GM23338 (cell line): ENCODE results near the gene SLC66A3. TPM values are rescaled to one million over a fixed set of nuclear protein-coding genes. Genes with fewer than 3 reads are reported as not detected.

Experiments used
- ATAC-seq: fragments of 200-7000 bp; cut with Tn5 transposase; 3 replicates; pipeline ENCODE4 v1.9.1; 2020
- DNase-seq: peaks from one replicate; pipeline ENCODE4 v3.0.0-alpha.2; 2015; ENCODE audit warnings: low spot score
- H2AFZ ChIP-seq: fragments of 200-600 bp; sonication (generic); 2 replicates; pipeline ENCODE4 v1.8.0; 2016; ENCODE audit warnings: antibody characterized with exemption, mild to moderate bottlenecking, moderate library complexity
- H3F3A ChIP-seq: fragments of 200-600 bp; sonication (generic); replicated peaks from 2 replicates; pipeline ENCODE4 v1.8.0; 2017; ENCODE audit warnings: antibody characterized with exemption, mixed run types, low read depth
- H3K27ac ChIP-seq: fragments of 200-600 bp; sonication (generic); 2 replicates; pipeline ENCODE4 v1.6.1; 2016; ENCODE audit warnings: low read depth
- H3K27me3 ChIP-seq: fragments of 200-600 bp; sonication (generic); 2 replicates; pipeline ENCODE4 v1.8.0; 2016; ENCODE audit warnings: mild to moderate bottlenecking, mixed run types, moderate library complexity; ENCODE audit not compliant: insufficient read depth
- H3K36me3 ChIP-seq: fragments of 200-600 bp; sonication (generic); 2 replicates; pipeline ENCODE4 v1.8.0; 2016; ENCODE audit warnings: mild to moderate bottlenecking; ENCODE audit not compliant: insufficient read depth
- H3K4me1 ChIP-seq: fragments of 200-600 bp; sonication (generic); 2 replicates; pipeline ENCODE4 v1.8.0; 2016; ENCODE audit warnings: mild to moderate bottlenecking, moderate library complexity; ENCODE audit not compliant: insufficient read depth
- H3K4me2 ChIP-seq: fragments of 200-600 bp; sonication (generic); 2 replicates; pipeline ENCODE4 v1.7.1; 2017; ENCODE audit warnings: mixed run types
- H3K4me3 ChIP-seq: fragments of 200-600 bp; sonication (generic); 2 replicates; pipeline ENCODE4 v1.6.1; 2016; ENCODE audit warnings: mixed run types
- H3K79me2 ChIP-seq: fragments of 200-600 bp; sonication (generic); replicated peaks from 2 replicates; pipeline ENCODE4 v1.8.0; 2017; ENCODE audit warnings: mild to moderate bottlenecking; ENCODE audit not compliant: insufficient read depth
- H3K9me2 ChIP-seq: fragments of 200-600 bp; sonication (generic); 2 replicates; pipeline ENCODE4 v1.8.0; 2017; ENCODE audit not compliant: insufficient read depth
- H4K20me1 ChIP-seq: fragments of 200-600 bp; sonication (generic); replicated peaks from 2 replicates; pipeline ENCODE4 v1.8.0; 2017; ENCODE audit warnings: mild to moderate bottlenecking; ENCODE audit not compliant: insufficient read depth
- H3K27ac Mint-ChIP-seq: 2 replicates; pipeline ENCODE4 v1.8.0; 2020; ENCODE audit warnings: inconsistent platforms, mild to moderate bottlenecking, moderate library complexity, mixed read lengths
- H3K27me3 Mint-ChIP-seq: 3 replicates; pipeline ENCODE4 v1.8.0; 2022; ENCODE audit warnings: low read depth, mild to moderate bottlenecking, moderate library complexity, mixed read lengths, inconsistent platforms; ENCODE audit not compliant: insufficient read depth, poor library complexity
- H3K36me3 Mint-ChIP-seq: 3 replicates; pipeline ENCODE4 v1.8.0; 2021; ENCODE audit warnings: low read depth, mild to moderate bottlenecking, inconsistent platforms, moderate library complexity, mixed read lengths
- H3K4me1 Mint-ChIP-seq: 3 replicates; pipeline ENCODE4 v1.8.0; 2020; ENCODE audit warnings: mild to moderate bottlenecking, inconsistent platforms, mixed read lengths
- H3K4me3 Mint-ChIP-seq: 3 replicates; pipeline ENCODE4 v1.8.0; 2021; ENCODE audit warnings: moderate library complexity, mild to moderate bottlenecking, inconsistent platforms, mixed read lengths
- H3K9me3 Mint-ChIP-seq: 3 replicates; pipeline ENCODE4 v1.8.0; 2020; ENCODE audit warnings: moderate library complexity, mild to moderate bottlenecking, inconsistent platforms, mixed read lengths
- CREB1 ChIP-seq: fragments of 250-450 bp; sonication (Bioruptor Pico); IDR thresholded peaks from 2 replicates; pipeline ENCODE4 v1.5.0; 2020; ENCODE audit warnings: low read depth, mild to moderate bottlenecking, moderate library complexity
- CTCF ChIP-seq, 2 experiments: fragments of 200-600 bp in 1 of 2; sonication (generic) in 1 of 2; conservative IDR thresholded peaks; 2 replicates each; pipeline versions ENCODE4 v1.5.1 to v1.6.1; 2016 to 2017; ENCODE audit warnings: antibody characterized with exemption in 2 of 2, low read depth in 2 of 2, mild to moderate bottlenecking in 2 of 2, moderate library complexity in 1 of 2
- ETS1 ChIP-seq: IDR thresholded peaks from 2 replicates; pipeline ENCODE4 v1.6.1; 2016; ENCODE audit warnings: antibody characterized with exemption
- EZH2 ChIP-seq: fragments of 200-600 bp; sonication (generic); IDR thresholded peaks from one replicate; pipeline ENCODE4 v1.8.0; 2017; ENCODE audit warnings: antibody characterized with exemption, mild to moderate bottlenecking, low read depth; ENCODE audit not compliant: unreplicated experiment
- EZH2phosphoT487 ChIP-seq: fragments of 200-600 bp; sonication (generic); IDR thresholded peaks from one replicate; pipeline ENCODE4 v1.8.1; 2018; ENCODE audit warnings: antibody characterized with exemption; ENCODE audit not compliant: unreplicated experiment
- JUNB ChIP-seq: IDR thresholded peaks from one replicate; pipeline ENCODE4 v1.6.1; 2016; ENCODE audit warnings: antibody characterized with exemption; ENCODE audit not compliant: unreplicated experiment
- NANOG ChIP-seq: IDR thresholded peaks from 2 replicates; pipeline ENCODE4 v1.6.1; 2016; ENCODE audit warnings: antibody characterized with exemption, borderline replicate concordance
- POLR2AphosphoS5 ChIP-seq: IDR thresholded peaks from 2 replicates; pipeline ENCODE4 v1.6.1; 2016; ENCODE audit warnings: antibody characterized with exemption, low read depth
- REST ChIP-seq: IDR thresholded peaks from one replicate; pipeline ENCODE4 v1.6.1; 2018; ENCODE audit warnings: antibody characterized with exemption; ENCODE audit not compliant: unreplicated experiment
- STAT1 ChIP-seq: IDR thresholded peaks from one replicate; pipeline ENCODE4 v1.6.1; 2016; ENCODE audit warnings: antibody characterized with exemption; ENCODE audit not compliant: unreplicated experiment
- ZNF114 ChIP-seq: fragments of 250-450 bp; sonication (Bioruptor Pico); IDR thresholded peaks from 2 replicates; pipeline ENCODE4 v1.5.0; 2020; ENCODE audit warnings: mild to moderate bottlenecking, moderate library complexity
- ZNF331 ChIP-seq: fragments of 250-450 bp; sonication (Bioruptor Pico); IDR thresholded peaks from 2 replicates; pipeline ENCODE4 v1.5.0; 2020; ENCODE audit warnings: low read depth, mild to moderate bottlenecking, moderate library complexity
- ZNF462 ChIP-seq: fragments of 250-450 bp; sonication (Bioruptor Pico); IDR thresholded peaks from 2 replicates; pipeline ENCODE4 v1.5.0; 2020; ENCODE audit warnings: mild to moderate bottlenecking, moderate library complexity
- polyA plus RNA-seq: library from polyadenylated mRNA; unstranded; fragments of >200 nt; fragmentation: Nextera tagmentation; extraction: Ambion mirVana; gene quantifications from 2 replicates; pipeline ENCODE4 v1.2.1, GENCODE V29; 2016
- total RNA-seq: library from RNA; depleted of rRNA; stranded (reverse); fragments of >200 nt; shearing (Covaris generic); gene quantifications from 2 replicates; pipeline ENCODE4 v1.2.3, GENCODE V29; 2014

SLC66A3 gene
- total and polyA plus RNA-seq, 2 experiments from 2014 or later: 13.7 to 18.4 TPM

- Histone ChIP-seq H2AFZ (0 out of 2 replicates have a peak overlapping the region, but pooled peaks have one; percentile 23), H3K4me3 (no peak overlapping the region), H3F3A (no peaks in the 10 kb centered on the region), H3K36me3 (no peaks in the 10 kb centered on the region), H3K4me1 (no peaks in the 10 kb centered on the region; the same call in 1 of the 2 replicates), H3K4me2 (0 out of 2 replicates have a peak overlapping the region, but pooled peaks have one; percentile 20), H3K79me2 (no peaks in the 10 kb centered on the region), H3K27ac (no peak overlapping the region), H4K20me1 (no peaks in the 10 kb centered on the region), H3K9me2 (no peaks in the 10 kb centered on the region), H3K27me3 (no peaks in the 10 kb centered on the region)
- H3K27ac Mint-ChIP-seq: no peak overlapping the region; the same call in 1 of the 2 replicates
- no peak for DNase-seq
- TF ChIP-seq STAT1: no peak
- TF ChIP-seq ZNF462 (CRISPR knock-in tag): no peak
- TF ChIP-seq ZNF114 (CRISPR knock-in tag): no peak
- TF ChIP-seq CTCF (conservative IDR thresholded peaks at IDR 0.05; ENCODE audit: low read depth in 2 of 2): no peak; a peak in 1 of 4 replicates
- no peak for TF ChIP-seq REST
- no peak for TF ChIP-seq EZH2phosphoT487
- TF ChIP-seq ZNF331 (CRISPR knock-in tag): no peak
- no peak for TF ChIP-seq EZH2
- TF ChIP-seq JUNB: no peak
- TF ChIP-seq CREB1: no peak
- no peak for TF ChIP-seq POLR2AphosphoS5
- no peak for TF ChIP-seq NANOG
- no peak for TF ChIP-seq ETS1
- peaks cover 13% of the 10 kb centered on the region for H3K27me3 Mint-ChIP-seq
- H3K9me3 Mint-ChIP-seq: no peaks in the 10 kb centered on the region
- no peaks in the 10 kb centered on the region for H3K36me3 Mint-ChIP-seq
- peak; percentile 19 for ATAC-seq
- H3K4me1 Mint-ChIP-seq: peaks cover 12% of the 10 kb centered on the region
- H3K4me3 Mint-ChIP-seq: no peak overlapping the region
Measured at GRCh38 chr2:11121823-11122155, 33.5 kb upstream of the SLC66A3 start.
